Measurements from ENCODE around the gene MOK.
"Not testable (repeated sequence)": the region's sequence is repeated elsewhere in the genome, so short reads cannot be mapped to it uniquely, and the experiment has no call there.

The MOK gene

DNA sequence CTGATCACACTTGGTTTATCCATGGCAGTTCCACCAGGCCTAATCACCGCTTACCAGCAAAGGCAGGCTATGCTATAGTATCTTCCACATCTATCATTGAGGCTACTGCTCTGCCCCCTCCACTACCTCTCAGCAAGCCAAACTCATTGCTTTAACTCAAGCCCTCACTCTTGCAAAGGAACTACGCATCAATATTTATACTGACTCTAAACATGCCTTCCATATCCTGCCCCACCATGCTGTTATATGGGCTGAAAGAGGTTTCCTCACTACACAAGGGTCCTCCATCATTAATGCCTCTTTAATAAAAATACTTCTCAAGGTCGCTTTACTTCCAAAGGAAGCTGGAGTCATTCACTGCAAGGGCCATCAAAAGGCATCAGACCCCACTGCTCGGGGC, 61.2 kb downstream of the MOK start:
- DNase-seq: not testable (repeated sequence)

DNA sequence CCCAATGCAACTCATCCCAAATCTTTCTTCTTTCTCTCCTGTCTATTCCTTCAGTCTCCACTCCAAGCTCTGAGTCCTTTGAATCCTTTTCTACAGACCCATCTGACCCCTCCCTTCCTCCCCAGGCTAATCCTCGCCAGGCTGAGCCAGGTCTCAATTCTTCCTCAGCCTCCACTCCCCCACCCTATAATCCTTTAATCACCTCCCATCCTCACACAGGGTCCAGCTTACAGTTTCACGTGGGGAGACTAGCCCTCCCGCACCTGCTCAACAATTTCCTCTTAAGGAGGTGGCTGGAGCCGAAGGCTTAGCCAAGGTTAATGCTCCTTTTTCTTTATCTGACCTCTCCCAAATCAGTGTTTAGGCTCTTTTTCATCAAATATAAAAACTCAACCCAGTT, 63.8 kb downstream of the MOK start:
- no peak for DNase-seq

DNA sequence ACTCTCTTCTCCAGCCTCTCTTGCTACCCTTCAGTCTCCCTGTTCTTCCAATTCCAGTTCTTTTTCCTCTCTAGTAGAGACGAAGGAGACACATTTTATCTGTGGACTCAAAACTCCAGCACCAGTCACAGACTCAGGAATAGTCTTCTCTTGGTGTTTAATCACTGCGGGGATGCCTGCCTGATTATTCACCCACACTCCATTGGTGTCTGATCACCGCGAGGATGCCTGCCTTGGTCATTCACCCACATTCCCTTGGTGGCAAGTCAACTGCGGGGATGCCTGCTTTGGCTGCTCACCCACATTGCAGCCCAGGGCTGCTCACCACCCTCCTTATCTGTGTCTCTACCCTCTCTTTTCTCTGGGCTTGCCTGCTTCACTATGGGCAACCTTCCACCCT, 64.5 kb downstream of the MOK start:
- DNase-seq: not testable (repeated sequence)

DNA sequence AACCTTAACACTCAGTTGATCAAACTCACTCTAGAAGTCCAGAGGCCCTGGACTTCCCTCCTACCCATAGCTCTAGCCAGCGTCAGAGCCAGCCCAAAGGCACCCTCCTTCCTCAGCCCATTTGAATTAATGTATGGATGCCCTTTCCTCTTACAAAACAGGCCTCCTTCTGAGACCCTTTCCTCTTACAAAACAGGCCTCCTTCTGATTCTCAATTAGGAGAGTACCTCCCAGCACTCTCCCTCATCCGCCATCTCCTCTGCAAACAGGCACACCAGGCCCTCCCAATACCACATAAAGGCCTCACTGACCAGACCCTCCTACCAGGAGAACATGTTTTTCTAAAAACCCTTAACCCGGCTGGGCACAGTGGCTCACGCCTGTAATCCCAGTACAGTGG, 65.7 kb downstream of the MOK start:
- DNase-seq: no peak

DNA sequence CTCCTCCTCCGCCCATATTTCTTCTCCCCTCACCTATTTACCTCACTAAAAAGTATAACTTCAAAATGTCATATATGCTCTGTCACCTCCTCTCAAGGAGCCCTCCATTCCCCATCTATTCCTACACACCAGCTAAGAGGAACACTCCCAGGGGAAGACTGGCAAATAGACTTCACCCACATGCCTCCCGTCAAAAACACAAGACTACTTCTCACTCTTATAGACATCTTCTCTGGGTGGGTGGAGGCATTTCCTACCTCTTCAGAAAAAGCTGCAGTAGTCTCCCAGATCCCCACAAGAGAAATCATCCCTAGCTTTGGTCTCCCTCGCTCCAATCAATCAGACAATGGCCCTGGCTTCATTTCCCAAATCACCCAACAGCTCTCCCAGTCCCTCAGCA, 66.2 kb downstream of the MOK start:
- DNase-seq: no peak

DNA sequence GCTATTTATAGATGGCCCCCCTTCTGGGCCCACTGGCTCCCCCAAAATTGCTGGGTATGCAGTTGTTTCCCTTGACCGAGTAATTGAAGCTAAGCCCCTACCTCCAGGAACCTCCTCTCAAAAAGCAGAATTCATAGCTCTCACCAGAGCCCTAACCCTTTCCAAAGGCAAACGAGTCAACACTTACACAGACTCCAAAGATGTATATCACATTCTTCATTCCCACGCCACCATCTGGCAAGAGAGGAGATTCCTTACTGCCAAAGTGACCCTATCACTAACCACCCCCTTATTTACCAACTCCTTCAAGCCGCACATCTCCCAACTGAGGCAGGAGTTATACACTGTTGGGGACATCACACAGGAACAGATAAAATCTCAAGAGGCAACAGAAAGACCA, 66.8 kb downstream of the MOK start:
- DNase-seq: no peak

DNA sequence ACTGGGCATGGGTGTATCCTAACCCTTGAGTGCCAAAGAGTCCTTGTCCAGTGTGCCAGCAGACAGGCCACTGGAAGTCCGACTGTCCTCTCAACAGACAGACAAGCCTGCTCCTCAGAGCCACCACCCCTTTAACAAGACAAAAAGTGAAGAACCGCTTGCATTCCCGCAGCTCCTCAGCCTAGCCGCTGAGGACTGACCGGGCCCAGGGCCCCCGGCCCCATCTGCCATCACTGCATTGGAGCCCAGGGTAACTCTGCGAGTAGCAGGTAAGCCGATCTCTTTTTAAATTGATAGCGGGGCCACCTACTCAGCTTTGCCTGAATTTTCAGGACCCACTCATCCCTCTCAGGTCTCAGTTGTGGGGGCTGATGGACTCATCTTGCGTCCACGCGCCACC, 68.9 kb downstream of the MOK start:
- DNase-seq: no peak

DNA sequence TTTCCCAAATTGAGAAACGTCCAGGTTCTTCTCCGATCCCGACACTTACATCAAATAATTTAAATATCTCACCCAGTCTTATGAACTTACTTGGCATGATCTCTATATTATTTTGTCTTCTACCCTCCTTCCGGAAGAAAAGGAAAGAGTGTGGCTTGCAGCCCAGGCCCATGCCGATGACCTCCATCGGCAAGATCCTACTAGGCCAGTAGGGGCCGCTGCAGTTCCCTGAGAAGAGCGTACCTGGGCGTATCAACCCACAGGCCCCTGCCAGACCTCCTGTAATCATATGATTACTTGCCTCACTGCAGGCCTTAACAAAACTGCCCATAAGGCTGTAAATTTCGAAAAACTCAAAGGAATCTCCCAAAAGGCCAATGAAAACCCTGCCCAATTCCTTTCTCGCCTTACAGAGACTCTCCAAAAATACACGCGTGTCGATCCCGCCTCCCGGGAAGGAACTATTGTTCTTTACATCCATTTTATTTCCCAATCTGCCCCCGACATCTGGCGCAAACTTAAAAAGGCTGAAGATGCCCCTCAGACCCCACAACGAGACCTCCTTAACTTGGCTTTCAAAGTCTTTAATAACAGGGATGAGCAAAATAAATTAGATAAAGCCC, 69.6 kb downstream of the MOK start:
- DNase-seq: peak; percentile 73

DNA sequence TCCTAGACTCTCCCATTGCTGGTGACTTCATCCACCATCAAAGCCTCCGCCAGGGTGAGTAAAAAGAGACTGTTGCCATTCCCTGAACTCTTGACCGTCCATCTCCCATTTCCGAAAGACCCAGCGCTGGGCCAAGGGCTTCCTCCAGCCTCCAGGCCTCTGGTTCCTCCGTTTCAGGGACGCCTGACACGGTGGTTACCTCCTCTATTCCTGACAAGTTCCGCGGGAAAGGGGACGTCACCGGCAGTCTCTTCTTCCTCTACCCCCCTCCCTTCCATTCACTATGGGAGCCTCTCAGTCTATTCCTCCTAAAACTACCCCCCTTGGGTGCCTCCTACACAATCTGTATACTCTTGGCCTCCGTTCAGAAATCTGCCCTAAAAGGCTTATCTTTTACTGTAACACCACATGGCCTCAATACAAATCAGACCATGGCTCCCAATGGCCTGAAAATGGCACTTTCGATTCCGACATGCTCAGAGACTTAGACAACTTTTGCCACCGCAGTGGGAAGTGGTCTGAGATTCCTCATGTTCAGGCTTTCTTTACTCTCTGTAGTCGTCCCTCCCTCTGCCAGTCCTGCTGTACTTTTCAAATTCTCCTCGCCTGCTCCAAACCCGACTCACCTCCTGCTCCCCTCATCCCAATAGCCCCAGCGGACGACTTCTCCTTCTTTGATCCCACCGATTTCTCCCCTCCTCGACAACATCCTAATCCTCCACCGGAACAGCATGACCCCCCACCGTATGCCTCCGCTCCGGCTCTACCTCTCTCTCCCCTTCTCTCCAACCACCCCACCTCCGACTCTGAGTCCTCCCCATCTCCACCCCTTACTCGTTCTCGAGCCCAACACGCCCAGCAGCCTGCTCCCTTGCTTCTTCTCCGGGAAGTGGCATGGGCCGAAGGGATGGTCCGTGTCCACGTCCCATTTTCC, 70.4 kb downstream of the MOK start:
- no peak for DNase-seq

DNA sequence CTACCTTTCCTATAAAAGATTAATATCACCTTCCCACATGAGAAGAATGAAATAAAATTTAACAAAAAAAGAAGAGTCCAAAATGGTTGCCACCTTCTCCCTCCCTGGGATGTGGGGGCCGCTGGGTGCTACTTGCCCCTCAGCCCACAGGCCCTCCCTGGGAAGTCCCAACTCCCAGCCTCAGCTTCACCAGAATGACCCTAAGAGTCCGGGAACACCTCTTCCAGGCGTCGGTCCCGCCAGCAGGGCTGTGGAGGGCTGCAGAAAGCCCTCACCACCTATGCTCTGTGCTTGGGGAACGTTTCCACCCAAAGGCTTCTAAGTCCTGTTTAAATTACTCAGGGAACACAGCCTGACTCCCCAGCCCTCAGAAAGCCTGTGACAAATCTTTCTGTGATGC, 71.9 kb downstream of the MOK start:
- no peak for DNase-seq

DNA sequence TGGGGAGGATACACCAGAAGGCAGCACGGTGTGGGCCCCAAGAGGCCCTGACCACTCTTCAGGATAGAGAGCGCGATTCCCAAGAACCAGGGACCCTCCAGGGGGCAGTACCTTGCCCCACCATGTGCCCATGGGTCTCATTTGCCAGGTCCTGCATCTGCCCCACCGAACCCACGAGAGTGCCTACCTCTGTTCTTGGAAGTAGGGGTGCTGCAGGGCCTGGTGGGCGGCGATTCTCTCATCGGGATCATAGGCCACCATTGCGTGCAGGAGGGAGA, 72.7 kb downstream of the MOK start:
- DNase-seq: no peak

DNA sequence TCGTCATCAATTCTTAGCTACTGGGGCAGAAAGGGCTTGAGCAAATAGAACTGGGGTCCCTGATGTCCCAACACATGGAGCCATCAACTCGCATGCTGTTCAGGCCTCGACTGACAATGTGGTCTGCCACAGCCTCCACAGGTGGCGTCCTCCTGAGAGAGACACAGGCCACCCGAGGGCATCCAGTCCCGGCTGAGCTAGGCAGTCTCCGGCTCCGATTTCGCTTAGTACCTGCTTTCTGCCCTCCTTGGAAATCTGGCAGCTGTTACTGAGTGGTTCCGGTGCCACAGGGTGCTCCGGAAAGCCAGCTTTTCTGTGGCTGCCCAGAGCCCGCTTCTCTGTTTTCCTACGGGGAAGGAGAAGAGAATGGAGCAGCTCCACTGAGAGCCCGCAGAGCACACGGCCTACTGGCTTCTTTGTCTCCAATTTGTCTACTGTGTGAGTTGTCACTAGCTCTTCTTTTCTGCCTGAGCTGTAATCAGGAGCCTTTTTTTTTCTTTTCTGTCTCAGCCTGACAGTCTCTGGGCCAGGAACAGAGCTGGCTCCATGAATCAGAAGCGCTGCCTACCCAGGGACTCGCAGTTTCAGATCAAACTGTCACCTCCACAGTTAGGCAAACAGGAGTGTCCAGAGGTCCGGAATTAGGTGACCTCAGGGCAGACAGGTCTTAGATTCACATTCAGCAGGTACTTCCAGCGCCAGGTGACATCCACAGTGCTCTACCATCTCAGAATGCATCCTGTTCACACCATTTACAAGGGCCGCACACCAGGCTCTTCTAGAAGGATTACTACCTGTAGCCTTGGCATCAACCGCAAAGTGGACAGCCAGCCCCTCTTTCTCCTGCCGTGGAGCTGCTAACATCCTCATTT, 73.3 kb downstream of the MOK start:
- DNase-seq: no peak

DNA sequence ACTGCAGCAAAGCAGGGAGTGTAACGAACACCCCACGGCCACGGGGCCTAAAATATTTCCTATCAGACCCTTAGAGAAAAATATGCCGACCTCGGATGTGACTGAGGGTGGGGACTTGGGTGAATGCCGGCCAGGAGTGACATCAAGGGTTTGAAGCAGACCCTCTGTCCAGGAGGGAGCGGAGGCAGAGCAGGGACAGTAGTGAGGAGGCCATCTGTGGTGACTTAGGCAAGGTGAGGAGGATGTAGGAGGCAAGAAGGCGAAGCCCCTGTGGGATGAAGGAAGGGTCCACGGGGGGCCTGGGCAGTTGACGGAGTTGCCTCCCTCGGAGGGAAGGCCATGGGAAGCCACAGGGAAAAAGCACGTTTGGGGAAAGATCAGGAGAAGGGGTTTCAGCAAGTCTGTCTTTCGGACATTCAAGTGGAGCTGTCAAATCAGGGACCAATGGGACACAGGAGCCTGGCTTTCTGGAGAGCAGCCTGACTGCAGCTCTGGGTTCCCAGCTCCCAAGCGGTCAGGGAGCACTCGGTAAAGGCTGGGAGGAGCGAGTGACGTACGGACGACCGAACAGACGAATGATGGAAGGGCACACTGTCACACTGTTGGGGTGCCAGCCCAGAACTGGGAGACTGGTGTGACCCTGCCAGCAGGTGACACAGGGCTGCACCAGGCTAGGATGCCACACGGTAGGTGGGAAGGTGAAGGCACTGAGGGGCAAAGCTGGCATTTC, 74.3 kb downstream of the MOK start:
- no peak for DNase-seq

DNA sequence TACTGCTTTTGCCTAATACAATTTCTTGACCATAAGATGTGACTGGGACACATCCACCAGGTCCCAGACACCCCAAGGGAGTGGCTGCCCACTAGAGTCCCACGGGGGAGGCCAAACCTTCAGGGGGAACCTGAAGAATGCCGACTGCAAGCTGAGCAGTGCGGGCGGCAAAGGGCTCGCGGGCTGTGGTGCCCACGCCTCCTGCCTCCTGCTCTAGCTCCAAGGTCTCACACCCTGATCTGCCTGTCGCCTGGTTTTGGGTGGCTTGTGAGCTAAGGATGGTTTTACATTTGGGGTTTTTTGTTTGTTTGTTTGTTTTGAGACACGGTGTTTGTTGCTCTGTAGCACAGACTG, 75.2 kb downstream of the MOK start:
- DNase-seq: no peak

DNA sequence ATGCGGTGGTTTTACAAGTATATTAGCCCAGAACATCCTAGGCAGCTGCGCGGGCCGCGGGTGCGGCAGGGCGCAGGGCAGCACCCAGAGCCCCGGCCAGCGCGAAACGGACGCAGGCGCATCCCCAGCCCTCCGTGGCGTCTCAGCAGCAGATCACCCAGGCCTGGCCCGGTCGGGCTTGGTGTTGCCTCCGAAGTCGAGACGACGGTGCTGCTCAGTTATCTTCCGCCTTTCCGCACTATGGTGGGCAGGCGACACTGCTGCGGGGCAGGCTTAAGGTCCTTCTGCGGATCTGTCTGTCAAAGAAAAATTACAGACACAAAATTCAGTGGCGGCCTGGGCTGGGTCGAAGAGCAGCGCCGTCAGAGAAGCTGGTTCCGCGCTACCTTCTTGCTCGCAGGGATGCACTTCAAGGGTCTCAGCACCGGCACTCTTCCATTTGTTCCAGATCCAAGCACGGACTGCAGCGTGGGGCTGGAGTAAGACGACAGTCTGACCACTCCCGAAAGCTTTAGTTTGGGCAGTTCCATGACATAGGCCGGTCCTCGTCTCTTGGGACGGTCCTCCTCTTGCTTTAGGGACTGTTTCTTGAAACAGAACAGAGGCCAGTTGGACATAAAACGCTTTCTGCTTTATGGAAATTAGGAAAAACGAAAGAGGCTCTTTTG, 75.8 kb downstream of the MOK start:
- no peak for DNase-seq

DNA sequence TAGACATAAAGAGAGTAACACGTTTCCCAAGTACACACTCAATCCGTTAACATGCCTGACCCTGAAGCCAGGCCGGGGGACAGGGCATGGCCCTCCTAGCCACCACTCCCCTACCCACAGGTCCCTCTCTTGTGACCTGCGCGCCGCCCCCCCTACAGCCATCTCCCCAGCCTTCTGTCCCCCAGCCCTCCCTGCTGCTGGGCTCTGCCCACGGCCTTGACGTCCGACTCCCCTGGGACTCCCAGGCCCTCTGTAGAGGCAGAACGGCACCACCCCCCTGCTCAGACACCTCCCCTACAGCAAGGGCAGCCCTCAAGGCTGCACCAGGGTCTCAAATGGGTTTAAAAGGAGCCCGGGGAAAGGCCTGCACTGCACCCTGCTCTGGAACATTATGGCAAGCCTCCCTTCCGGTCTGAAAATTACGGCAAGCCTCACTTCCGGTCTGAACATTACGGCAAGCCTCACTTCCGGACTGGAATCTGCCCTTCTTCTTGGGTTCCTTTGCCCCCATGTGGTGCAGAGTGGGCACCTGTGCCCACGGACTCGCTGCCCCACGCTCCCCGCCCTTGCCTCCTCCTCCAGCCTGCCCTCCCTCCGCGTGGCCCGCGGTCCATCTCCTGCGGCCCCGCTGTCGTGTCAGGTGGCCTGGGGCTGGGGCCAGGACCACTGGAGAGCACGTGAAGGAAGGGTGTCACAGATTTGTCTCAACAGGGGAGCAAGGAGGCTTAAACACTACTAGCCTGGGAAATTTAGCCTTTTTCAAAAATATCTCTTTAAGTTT, 77.6 kb downstream of the MOK start:
- no peak for DNase-seq

DNA sequence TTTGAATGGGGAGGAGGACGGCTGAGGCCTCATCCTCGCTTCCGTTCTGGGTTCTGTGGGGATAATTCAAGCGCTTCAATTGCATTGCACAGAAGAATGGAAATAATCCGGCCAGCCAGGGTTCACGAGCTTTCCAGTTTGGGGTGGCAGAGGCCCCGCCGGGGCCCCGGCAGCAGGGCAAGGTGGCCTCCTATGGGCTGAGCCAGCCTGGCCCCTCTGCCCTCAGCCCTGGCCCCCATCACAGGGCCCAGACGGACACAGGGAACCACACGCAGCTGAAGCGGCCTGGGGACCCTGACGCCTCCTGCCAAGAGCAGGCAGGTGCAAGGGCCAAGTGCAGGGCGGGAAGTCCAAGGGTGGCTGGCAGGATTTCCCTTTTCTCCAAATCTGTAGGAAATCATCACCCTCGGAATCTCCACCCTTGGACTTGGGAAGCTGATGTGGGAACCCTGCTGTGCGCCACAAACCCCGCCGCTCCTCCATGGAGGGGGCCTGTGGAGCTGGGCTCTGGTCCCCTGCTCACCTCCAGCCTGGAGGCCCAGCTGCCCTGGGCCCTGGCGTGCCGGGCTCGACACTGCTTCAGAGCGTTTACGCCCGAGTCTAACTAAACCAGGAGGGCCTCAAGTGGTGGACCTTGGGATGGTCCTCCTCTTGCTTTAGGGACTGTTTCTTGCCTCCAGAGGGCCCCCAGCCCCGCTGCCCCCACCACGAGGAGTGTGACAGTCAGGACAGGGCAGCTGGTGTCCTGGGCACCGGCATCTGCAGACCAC, 78.4 kb downstream of the MOK start:
- DNase-seq: no peak

DNA sequence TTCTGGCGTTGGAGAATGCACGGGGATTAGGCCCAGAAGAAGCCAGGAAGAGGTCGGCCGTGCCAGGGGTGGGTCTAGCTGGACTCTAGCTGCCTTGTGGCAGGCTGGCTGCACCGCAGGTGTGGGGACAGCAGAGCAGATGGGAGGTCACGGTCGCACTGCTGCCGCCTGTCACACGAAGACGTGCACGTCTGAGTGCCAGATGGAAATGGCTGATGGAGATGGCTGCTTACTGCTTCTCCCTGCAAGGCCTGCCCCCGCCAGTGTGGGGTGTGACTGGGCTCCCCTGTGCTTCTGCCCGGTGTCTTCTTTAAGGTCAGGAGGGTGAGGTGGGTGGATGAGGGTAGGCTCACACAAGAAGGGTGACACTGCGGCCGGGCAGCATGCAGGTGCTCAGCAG, 79.0 kb downstream of the MOK start:
- DNase-seq: no peak

DNA sequence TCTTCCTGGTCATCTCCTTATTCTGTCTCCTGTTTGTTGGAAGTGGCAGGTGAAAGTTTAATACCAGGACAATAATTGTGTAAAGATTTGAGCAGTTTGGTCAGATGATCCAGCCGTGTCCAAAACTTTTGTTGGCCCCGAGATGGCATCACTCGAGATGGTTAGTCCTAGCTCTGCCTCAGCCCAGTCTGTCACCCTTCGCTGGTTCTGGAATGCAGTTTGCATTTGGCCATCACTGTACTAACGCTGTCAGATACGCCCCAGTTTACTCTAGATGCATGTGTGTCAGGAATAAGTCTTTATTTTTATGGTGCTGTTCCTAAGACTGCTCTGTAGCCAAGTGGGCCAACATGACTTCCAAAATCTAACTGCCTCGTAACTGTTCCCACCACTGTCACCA, 79.6 kb downstream of the MOK start:
- no peak for DNase-seq

DNA sequence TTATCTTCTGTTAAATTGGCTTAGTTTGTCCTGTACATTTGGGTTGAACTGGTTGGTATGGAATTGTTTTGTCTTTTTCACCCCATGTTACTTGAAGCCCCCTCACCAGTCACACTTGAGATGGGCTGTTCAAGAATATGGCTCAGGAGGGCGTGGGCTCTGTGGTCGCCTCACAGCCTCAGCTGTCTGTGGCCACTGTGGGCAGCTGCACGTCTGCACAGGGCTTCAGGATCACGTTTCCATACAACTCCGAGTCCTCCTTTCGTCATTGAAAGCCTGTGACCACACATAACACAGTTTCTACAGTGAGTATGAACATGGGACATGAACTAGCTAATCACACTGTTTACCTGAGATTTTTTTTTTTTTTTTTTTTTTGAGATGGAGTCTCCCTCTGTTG, 81.3 kb downstream of the MOK start:
- no peak for DNase-seq

DNA sequence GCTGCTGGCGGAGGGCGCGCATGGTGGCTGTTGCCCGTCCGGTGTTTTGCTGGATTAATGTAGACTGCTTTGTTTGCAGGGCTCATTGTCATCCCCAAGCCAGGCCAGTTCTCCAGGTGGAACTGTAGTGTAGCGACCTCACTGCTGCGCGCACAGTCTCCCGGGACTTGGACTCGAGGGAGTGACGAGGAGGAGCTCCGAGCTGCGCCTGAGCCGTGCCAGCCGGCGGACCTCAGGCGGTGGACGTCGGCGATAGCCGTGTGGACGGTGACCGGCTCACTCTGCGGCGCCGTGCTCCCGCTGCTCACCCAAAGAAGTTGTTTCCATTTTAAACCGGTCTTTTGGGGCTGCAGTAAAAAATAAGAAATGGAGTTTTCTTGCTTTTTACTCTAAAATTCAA, 82.2 kb downstream of the MOK start:
- DNase-seq: no peak
